ENCODE results near the gene STK17A. TPM values are rescaled to one million over a fixed set of nuclear protein-coding genes. Genes with fewer than 3 reads are reported as not detected.
"Not testable (repeated sequence)": the region's sequence is repeated elsewhere in the genome, so short reads cannot be mapped to it uniquely, and the experiment has no call there.

STK17A gene
- total RNA-seq, 1 donor from 2014 or later = 79.5 TPM

- H3K36me3 ChIP-seq (ENCODE audit: control insufficient read depth, insufficient read depth, low read length) = no peaks in the 10 kb centered on the region
- DNase-seq (ENCODE audit: low read depth) (peak; percentile 59), FAIRE-seq (no peak)
- H3K27me3 ChIP-seq (ENCODE audit: control insufficient read depth, insufficient read depth, low read length) = no peaks in the 10 kb centered on the region
- H3K4me3 ChIP-seq (ENCODE audit: low read depth, low read length) = no peak overlapping the region
- TF ChIP-seq CTCF (IDR thresholded peaks at IDR 0.05; ENCODE audit: insufficient read depth, low read length, severe bottlenecking) = no peak
These were observed 12.1 kb upstream of the STK17A start for GRCh38 chr7:43570688-43571365.

GRCh38 chr7:43572516-43573049, 10.3 kb upstream of the STK17A start:
- DNase-seq (ENCODE audit: low read depth) (peak; percentile 100), FAIRE-seq (peak; percentile 85)
- no peaks in the 10 kb centered on the region for H3K36me3 ChIP-seq (ENCODE audit: control insufficient read depth, insufficient read depth, low read length)
- no peaks in the 10 kb centered on the region for H3K27me3 ChIP-seq (ENCODE audit: control insufficient read depth, insufficient read depth, low read length)
- H3K4me3 ChIP-seq (ENCODE audit: low read depth, low read length) = no peak overlapping the region
- TF ChIP-seq CTCF (IDR thresholded peaks at IDR 0.05; ENCODE audit: insufficient read depth, low read length, severe bottlenecking) = no peak

GRCh38 chr7:43573832-43574231, 9.1 kb upstream of the STK17A start:
- DNase-seq (ENCODE audit: low read depth); H3K4me3 ChIP-seq (ENCODE audit: low read depth, low read length); FAIRE-seq; H3K27me3 ChIP-seq (ENCODE audit: control insufficient read depth, insufficient read depth, low read length); H3K36me3 ChIP-seq (ENCODE audit: control insufficient read depth, insufficient read depth, low read length): not testable (repeated sequence)

GRCh38 chr7:43575506-43575905, 7.4 kb upstream of the STK17A start:
- TF ChIP-seq CTCF (IDR thresholded peaks at IDR 0.05; ENCODE audit: insufficient read depth, low read length, severe bottlenecking) = no peak
- FAIRE-seq (no peak), DNase-seq (ENCODE audit: low read depth) (no peak)
- no peaks in the 10 kb centered on the region for H3K36me3 ChIP-seq (ENCODE audit: control insufficient read depth, insufficient read depth, low read length)
- no peak overlapping the region for H3K4me3 ChIP-seq (ENCODE audit: low read depth, low read length)
- H3K27me3 ChIP-seq (ENCODE audit: control insufficient read depth, insufficient read depth, low read length) = no peaks in the 10 kb centered on the region

- H3K27me3 ChIP-seq (ENCODE audit: control insufficient read depth, insufficient read depth, low read length) = no peaks in the 10 kb centered on the region
- DNase-seq (ENCODE audit: low read depth) (no peak), FAIRE-seq (no peak)
- no peak for TF ChIP-seq CTCF (IDR thresholded peaks at IDR 0.05; ENCODE audit: insufficient read depth, low read length, severe bottlenecking)
- no peak overlapping the region for H3K4me3 ChIP-seq (ENCODE audit: low read depth, low read length)
- no peaks in the 10 kb centered on the region for H3K36me3 ChIP-seq (ENCODE audit: control insufficient read depth, insufficient read depth, low read length)
These were observed 6.7 kb upstream of the STK17A start for GRCh38 chr7:43576241-43576640.

- no peaks in the 10 kb centered on the region for H3K27me3 ChIP-seq (ENCODE audit: control insufficient read depth, insufficient read depth, low read length)
- H3K4me3 ChIP-seq (ENCODE audit: low read depth, low read length) = no peak overlapping the region
- DNase-seq (ENCODE audit: low read depth) (peak; percentile 93), FAIRE-seq (no peak)
- H3K36me3 ChIP-seq (ENCODE audit: control insufficient read depth, insufficient read depth, low read length) = no peaks in the 10 kb centered on the region
- TF ChIP-seq CTCF (IDR thresholded peaks at IDR 0.05; ENCODE audit: insufficient read depth, low read length, severe bottlenecking) = no peak
These were observed 5.4 kb upstream of the STK17A start for GRCh38 chr7:43577485-43577951.

All from bronchial epithelial cell (primary cell).